IPS-15b (cell line): ENCODE results near the gene CD177.
"Not testable (repeated sequence)": the region's sequence is repeated elsewhere in the genome, so short reads cannot be mapped to it uniquely, and the experiment has no call there.

Experiments used
- H3K27me3 ChIP-seq: one replicate; pipeline ENCODE4 v1.6.1; 2013; ENCODE audit warnings: low read length; ENCODE audit not compliant: control insufficient read depth, insufficient read depth
- H3K36me3 ChIP-seq: one replicate; pipeline ENCODE4 v1.6.1; 2013; ENCODE audit warnings: low read length; ENCODE audit not compliant: control insufficient read depth, insufficient read depth
- H3K4me1 ChIP-seq: one replicate; pipeline ENCODE4 v1.6.1; 2013; ENCODE audit warnings: mild to moderate bottlenecking, low read length; ENCODE audit not compliant: control insufficient read depth, insufficient read depth
- H3K4me3 ChIP-seq: one replicate; pipeline ENCODE4 v1.5.1; 2013; ENCODE audit warnings: low read depth, low read length
- H3K9ac ChIP-seq: one replicate; pipeline ENCODE4 v1.6.1; 2013; ENCODE audit warnings: low read depth, mild to moderate bottlenecking, low read length
- H3K9me3 ChIP-seq: one replicate; pipeline ENCODE4 v1.6.1; 2013; ENCODE audit warnings: mild to moderate bottlenecking, low read length; ENCODE audit not compliant: control insufficient read depth, insufficient read depth

CD177 gene

GRCh38 chr19:43318203-43318602 is 35.3 kb upstream of the CD177 start:
- no peak overlapping the region for H3K4me3 ChIP-seq
- H3K9me3 ChIP-seq, result no peaks in the 10 kb centered on the region
- H3K9ac ChIP-seq, result no peak overlapping the region
- no peaks in the 10 kb centered on the region for H3K4me1 ChIP-seq
- no peaks in the 10 kb centered on the region for H3K36me3 ChIP-seq
- H3K27me3 ChIP-seq, result no peaks in the 10 kb centered on the region

- Histone ChIP-seq H3K36me3 (no peaks in the 10 kb centered on the region), H3K9ac (no peak overlapping the region), H3K9me3 (no peaks in the 10 kb centered on the region), H3K4me3 (no peak overlapping the region), H3K4me1 (no peaks in the 10 kb centered on the region), H3K27me3 (no peaks in the 10 kb centered on the region)
Observed at GRCh38 chr19:43318796-43319314, 34.6 kb upstream of the CD177 start.

- Histone ChIP-seq H3K4me3 (no peak overlapping the region), H3K27me3 (no peaks in the 10 kb centered on the region), H3K4me1 (no peaks in the 10 kb centered on the region), H3K9me3 (no peaks in the 10 kb centered on the region), H3K36me3 (no peaks in the 10 kb centered on the region), H3K9ac (no peak overlapping the region)
Observed at GRCh38 chr19:43320546-43320945, 32.9 kb upstream of the CD177 start.

- H3K27me3 ChIP-seq, H3K4me1 ChIP-seq, H3K9ac ChIP-seq, H3K4me3 ChIP-seq, H3K36me3 ChIP-seq: not testable (repeated sequence)
- peaks cover 10% of the 10 kb centered on the region for H3K9me3 ChIP-seq
Observed at GRCh38 chr19:43326761-43327160, 26.7 kb upstream of the CD177 start.

GRCh38 chr19:43328561-43328960 is 24.9 kb upstream of the CD177 start:
- H3K27me3 ChIP-seq, H3K36me3 ChIP-seq, H3K4me1 ChIP-seq, H3K4me3 ChIP-seq, H3K9ac ChIP-seq: not testable (repeated sequence)
- peaks cover 10% of the 10 kb centered on the region for H3K9me3 ChIP-seq

GRCh38 chr19:43329049-43329448 is 24.4 kb upstream of the CD177 start:
- not testable (repeated sequence) for H3K36me3 ChIP-seq, H3K4me3 ChIP-seq, H3K27me3 ChIP-seq, H3K9ac ChIP-seq, H3K4me1 ChIP-seq
- H3K9me3 ChIP-seq, result peaks cover 10% of the 10 kb centered on the region

- Histone ChIP-seq H3K9me3 (peaks cover 10% of the 10 kb centered on the region), H3K36me3 (peaks cover 5% of the 10 kb centered on the region), H3K4me1 (peaks cover 6% of the 10 kb centered on the region), H3K4me3 (no peak overlapping the region), H3K27me3 (no peaks in the 10 kb centered on the region), H3K9ac (no peak overlapping the region)
Observed at GRCh38 chr19:43329989-43330388, 23.5 kb upstream of the CD177 start.

- Histone ChIP-seq H3K4me1 (peaks cover 6% of the 10 kb centered on the region), H3K36me3 (peaks cover 5% of the 10 kb centered on the region), H3K4me3 (no peak overlapping the region), H3K9me3 (peaks cover 10% of the 10 kb centered on the region), H3K27me3 (no peaks in the 10 kb centered on the region), H3K9ac (no peak overlapping the region)
Observed at GRCh38 chr19:43330726-43331434, 22.6 kb upstream of the CD177 start.

- peaks cover 5% of the 10 kb centered on the region for H3K36me3 ChIP-seq
- peaks cover 10% of the 10 kb centered on the region for H3K9me3 ChIP-seq
- H3K4me3 ChIP-seq, result no peak overlapping the region
- peaks cover 6% of the 10 kb centered on the region for H3K4me1 ChIP-seq
- no peaks in the 10 kb centered on the region for H3K27me3 ChIP-seq
- no peak overlapping the region for H3K9ac ChIP-seq
Observed at GRCh38 chr19:43331435-43332010, 22.0 kb upstream of the CD177 start.

GRCh38 chr19:43332058-43332922 is 21.2 kb upstream of the CD177 start:
- Histone ChIP-seq H3K36me3 (peaks cover 5% of the 10 kb centered on the region), H3K27me3 (no peaks in the 10 kb centered on the region), H3K9ac (no peak overlapping the region), H3K4me3 (no peak overlapping the region), H3K4me1 (peaks cover 6% of the 10 kb centered on the region), H3K9me3 (peaks cover 10% of the 10 kb centered on the region)

GRCh38 chr19:43336508-43336907 is 17.0 kb upstream of the CD177 start:
- not testable (repeated sequence) for H3K36me3 ChIP-seq, H3K27me3 ChIP-seq, H3K9me3 ChIP-seq, H3K9ac ChIP-seq, H3K4me1 ChIP-seq, H3K4me3 ChIP-seq
